Natural killer cell treated with Interleukin-12 subunit alpha and Interleukin-12 subunit beta and Interleukin-15 and Interleukin-18, amount 100 ng/mL, for 72 hours (primary cell): ENCODE data around the gene NUMB. TPM values are rescaled to one million over a fixed set of nuclear protein-coding genes. Genes with fewer than 3 reads are reported as not detected.
"Not testable (repeated sequence)": the region's sequence is repeated elsewhere in the genome, so short reads cannot be mapped to it uniquely, and the experiment has no call there.

Source experiments
- ATAC-seq, 2 donors: fragments of 150-1000 bp; cut with Tn5 transposase in 1 of 2; sonication (Bioruptor Pico), chemical (Tn5 transposase) in 1 of 2; 2 replicates each; pipeline ENCODE4 v1.10.0; 2021
- DNase-seq: peaks from one replicate; pipeline ENCODE4 v3.0.0; 2022; ENCODE audit warnings: low spot score
- H3K27ac Mint-ChIP-seq, 2 donors: 1 replicate in 1 of 2; 2 replicates in 1 of 2; pipeline ENCODE4 v1.8.0; 2022; ENCODE audit warnings: mixed read lengths in 2 of 2, mild to moderate bottlenecking in 1 of 2, moderate library complexity in 1 of 2
- H3K27me3 Mint-ChIP-seq, 2 donors: 1 replicate in 1 of 2; 2 replicates in 1 of 2; pipeline ENCODE4 v1.8.0; 2022; ENCODE audit warnings: mixed read lengths in 2 of 2
- H3K36me3 Mint-ChIP-seq: one replicate; pipeline ENCODE4 v1.8.0; 2022; ENCODE audit warnings: mixed read lengths
- H3K4me1 Mint-ChIP-seq, 2 donors: 1 replicate in 1 of 2; 2 replicates in 1 of 2; pipeline ENCODE4 v1.8.0; 2022; ENCODE audit warnings: low read depth in 2 of 2, mixed read lengths in 2 of 2, mild to moderate bottlenecking in 1 of 2
- H3K4me3 Mint-ChIP-seq: one replicate; pipeline ENCODE4 v1.8.0; 2022; ENCODE audit warnings: mixed read lengths
- H3K9me3 Mint-ChIP-seq: 2 replicates; pipeline ENCODE4 v1.8.0; 2022; ENCODE audit warnings: mixed read lengths
- total RNA-seq, 2 donors: library from RNA; stranded (reverse); gene quantifications; one replicate each; pipeline ENCODE4 v1.2.3, GENCODE V29; 2022

Gene NUMB
- total RNA-seq, 2 donors from 2014 or later: 77.1 to 88.7 TPM

DNA sequence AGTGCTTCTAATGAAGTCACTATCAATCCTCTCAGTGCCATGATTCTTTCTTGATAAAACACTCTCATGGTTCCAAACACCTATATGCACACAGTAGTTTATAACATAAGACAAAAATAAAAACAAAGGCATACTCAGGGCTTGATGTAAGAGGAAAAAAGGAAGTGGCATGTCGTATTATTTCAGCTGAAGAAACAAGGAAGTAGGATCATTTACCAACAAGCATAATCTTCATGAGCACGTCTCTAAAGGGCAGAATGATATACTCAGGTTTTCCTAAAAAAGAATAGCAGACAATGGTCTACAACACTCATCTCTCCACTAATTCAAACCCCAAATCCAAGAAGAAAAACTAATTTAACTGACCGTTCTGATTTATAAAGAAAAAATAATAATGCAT lies 33.9 kb downstream of the NUMB start:
- ATAC-seq: no peak
- Mint-ChIP-seq H3K4me1 (peaks cover 16 to 27% of the 10 kb centered on the region in 2 donors), H3K27ac (peak overlapping the region in 1 of 2 donors; percentile 3)

DNA sequence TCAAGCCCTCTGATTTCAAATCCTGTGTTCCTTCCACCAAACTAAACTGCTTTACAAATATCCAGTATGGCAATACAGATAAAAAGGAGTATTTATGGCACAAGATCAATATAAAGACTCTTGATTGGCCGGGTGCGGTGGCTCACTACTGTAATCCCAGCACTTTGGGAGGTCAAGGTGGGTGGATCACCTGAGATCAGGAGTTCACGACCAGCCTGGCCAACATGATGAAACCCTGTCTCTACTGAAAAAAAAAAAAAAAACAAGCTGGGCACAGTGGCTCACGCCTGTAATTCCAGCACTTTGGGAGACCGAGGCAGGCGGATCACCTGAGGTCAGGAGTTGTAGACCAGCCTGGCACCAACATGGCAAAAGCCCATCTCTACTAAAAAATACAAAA lies 35.3 kb downstream of the NUMB start:
- peaks cover 14 to 27% of the 10 kb centered on the region in 2 donors for H3K4me1 Mint-ChIP-seq
- not testable (repeated sequence) for H3K4me3 Mint-ChIP-seq, H3K27me3 Mint-ChIP-seq, DNase-seq, H3K9me3 Mint-ChIP-seq, H3K27ac Mint-ChIP-seq, H3K36me3 Mint-ChIP-seq, ATAC-seq

More for the DNA sequence above, 33.9 kb downstream of the NUMB start:
- H3K9me3 Mint-ChIP-seq: no peaks in the 10 kb centered on the region
- no peaks in the 10 kb centered on the region for H3K36me3 Mint-ChIP-seq
- no peaks in the 10 kb centered on the region for H3K27me3 Mint-ChIP-seq
- no peak for DNase-seq
- no peak overlapping the region for H3K4me3 Mint-ChIP-seq

DNA sequence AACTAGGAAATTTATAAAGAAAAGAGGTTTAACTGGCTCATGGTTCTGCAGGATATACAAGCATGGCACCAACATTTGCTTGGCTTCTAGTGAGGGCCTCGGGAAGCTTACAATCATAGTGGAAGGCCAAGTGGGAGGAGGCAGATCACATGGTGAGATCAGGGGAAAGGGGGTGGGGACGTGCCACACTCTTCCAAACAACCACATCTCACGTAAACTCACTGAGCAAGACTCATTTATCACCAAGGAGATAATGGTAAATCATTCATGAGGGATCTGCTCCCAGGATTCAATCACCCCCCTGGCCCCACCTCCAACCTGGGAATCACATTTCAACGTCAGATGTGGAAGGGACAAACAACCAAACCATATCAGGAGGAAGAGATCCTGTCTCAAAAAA lies 35.8 kb downstream of the NUMB start:
- Mint-ChIP-seq H3K27me3 (no peaks in the 10 kb centered on the region), H3K27ac (peak overlapping the region in 1 of 2 donors; percentile 51), H3K4me1 (peaks cover 14 to 23% of the 10 kb centered on the region in 2 donors), H3K9me3 (no peaks in the 10 kb centered on the region), H3K36me3 (no peaks in the 10 kb centered on the region), H3K4me3 (no peak overlapping the region)
- no peak for DNase-seq
- no peak for ATAC-seq

DNA sequence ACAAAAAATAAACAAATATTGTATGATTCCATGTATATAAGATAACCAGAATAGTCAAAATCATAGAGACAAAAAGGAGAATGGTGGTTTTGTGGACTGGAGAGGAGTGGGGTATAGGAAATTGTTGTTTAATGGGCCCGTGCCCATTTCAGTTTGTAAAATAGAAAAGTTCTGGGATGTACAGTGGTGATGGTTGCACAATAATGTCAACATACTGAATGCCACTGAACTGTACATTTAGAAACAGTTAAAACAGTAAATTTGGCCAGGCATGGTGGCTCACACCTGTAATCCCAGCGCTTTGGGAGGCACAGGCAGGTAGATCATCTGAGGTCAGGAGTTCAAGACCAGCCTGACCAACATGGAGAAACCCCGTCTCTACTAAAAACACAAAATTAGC lies 40.1 kb downstream of the NUMB start:
- no peak for DNase-seq
- Mint-ChIP-seq H3K27ac (no peak overlapping the region), H3K4me3 (no peak overlapping the region), H3K9me3 (no peaks in the 10 kb centered on the region), H3K27me3 (no peaks in the 10 kb centered on the region), H3K36me3 (no peaks in the 10 kb centered on the region), H3K4me1 (peaks cover 13 to 14% of the 10 kb centered on the region in 2 donors)
- ATAC-seq: no peak

DNA sequence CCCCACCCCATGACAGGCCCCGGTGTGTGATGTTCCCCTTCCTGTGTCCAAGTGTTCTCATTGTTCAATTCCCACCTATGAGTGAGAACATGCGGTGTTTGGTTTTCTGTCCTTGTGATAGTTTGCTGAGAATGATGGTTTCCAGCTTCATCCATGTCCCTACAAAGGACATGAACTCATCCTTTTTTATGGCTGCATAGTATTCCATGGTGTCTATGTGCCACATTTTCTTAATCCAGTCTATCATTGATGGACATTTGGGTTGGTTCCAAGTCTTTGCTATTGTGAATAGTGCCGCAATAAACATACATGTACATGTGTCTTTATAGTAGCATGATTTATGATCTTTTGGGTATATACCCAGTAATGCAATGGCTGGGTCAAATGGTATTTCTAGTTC lies 52.1 kb downstream of the NUMB start:
- not testable (repeated sequence) for ATAC-seq, DNase-seq, H3K4me1 Mint-ChIP-seq, H3K36me3 Mint-ChIP-seq, H3K27ac Mint-ChIP-seq, H3K27me3 Mint-ChIP-seq, H3K4me3 Mint-ChIP-seq, H3K9me3 Mint-ChIP-seq

DNA sequence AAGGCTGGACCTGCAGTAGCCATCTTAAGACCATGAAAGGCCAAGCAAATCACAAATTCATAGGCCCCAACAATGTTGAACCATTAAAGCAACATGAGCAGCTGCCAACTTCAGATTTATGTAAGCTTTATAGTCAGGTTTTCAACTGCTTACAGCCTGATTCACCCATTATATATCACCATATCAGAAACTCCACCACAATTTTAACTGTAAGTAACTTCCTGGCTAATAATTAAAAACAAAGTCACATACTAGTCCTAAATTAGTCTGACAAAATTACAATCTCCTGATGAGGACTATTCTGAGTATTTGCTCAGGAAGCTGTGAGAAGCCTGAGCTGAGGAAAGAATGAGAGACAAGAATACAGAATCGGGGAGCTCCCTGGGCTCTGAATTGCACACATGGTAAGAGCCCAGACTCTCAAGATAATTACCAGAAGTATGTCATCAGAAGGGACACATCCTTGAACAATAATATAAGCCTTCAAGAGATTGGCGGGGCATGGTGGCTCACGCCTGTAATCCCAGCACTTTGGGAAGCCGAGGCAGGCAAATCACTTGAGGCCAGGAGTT lies 55.1 kb downstream of the NUMB start:
- Mint-ChIP-seq H3K9me3 (no peaks in the 10 kb centered on the region), H3K4me1 (peaks cover 15% of the 10 kb centered on the region in 2 donors), H3K36me3 (no peaks in the 10 kb centered on the region), H3K27ac (no peak overlapping the region), H3K4me3 (no peak overlapping the region), H3K27me3 (no peaks in the 10 kb centered on the region)
- ATAC-seq (no peak), DNase-seq (no peak)

DNA sequence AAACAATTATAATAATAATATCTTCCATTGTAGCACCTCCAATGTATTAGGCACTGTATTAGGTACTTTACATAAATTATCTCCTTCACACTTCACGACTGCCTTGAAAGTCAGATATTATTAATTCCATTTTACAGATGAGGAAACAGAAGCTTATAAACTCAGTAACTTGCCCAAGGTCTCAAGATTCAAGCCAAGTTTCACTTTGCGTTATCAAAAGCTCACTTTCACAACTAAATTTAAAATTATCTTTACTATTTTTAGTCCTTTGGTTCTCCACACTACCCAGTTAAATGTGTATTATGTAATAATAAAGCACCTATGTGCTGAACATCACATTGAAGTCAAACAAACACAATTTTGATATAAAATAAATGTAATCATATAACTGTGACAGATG lies 55.8 kb downstream of the NUMB start:
- Mint-ChIP-seq H3K36me3 (no peaks in the 10 kb centered on the region), H3K4me1 (peaks cover 15 to 18% of the 10 kb centered on the region in 2 donors), H3K9me3 (no peaks in the 10 kb centered on the region), H3K27ac (no peak overlapping the region), H3K4me3 (no peak overlapping the region), H3K27me3 (no peaks in the 10 kb centered on the region)
- ATAC-seq (no peak), DNase-seq (no peak)

DNA sequence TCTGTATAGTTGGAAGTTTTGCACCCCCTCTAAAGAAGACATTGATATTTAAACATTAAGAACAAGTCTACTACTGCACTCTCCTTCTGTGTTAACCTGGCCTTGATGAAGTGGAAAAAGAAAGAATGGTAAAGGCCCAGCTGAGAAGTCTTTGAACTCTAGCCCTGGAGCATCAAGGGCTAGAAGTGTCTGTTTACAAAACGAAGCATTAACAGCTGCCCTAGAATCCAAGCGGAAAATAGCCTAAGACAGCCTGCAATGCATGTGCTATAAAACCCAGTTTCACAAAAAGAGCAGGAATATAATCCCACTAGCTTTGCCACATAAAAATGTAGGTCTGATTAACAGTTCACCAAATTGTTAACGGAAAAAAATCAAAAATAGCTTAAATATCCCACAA lies 60.5 kb downstream of the NUMB start:
- Mint-ChIP-seq H3K4me3 (no peak overlapping the region), H3K27ac (peak overlapping the region in 1 of 2 donors; percentile 63), H3K4me1 (peaks cover 24 to 30% of the 10 kb centered on the region in 2 donors), H3K9me3 (no peaks in the 10 kb centered on the region), H3K27me3 (no peaks in the 10 kb centered on the region), H3K36me3 (no peaks in the 10 kb centered on the region)
- no peak for DNase-seq
- ATAC-seq: no peak

DNA sequence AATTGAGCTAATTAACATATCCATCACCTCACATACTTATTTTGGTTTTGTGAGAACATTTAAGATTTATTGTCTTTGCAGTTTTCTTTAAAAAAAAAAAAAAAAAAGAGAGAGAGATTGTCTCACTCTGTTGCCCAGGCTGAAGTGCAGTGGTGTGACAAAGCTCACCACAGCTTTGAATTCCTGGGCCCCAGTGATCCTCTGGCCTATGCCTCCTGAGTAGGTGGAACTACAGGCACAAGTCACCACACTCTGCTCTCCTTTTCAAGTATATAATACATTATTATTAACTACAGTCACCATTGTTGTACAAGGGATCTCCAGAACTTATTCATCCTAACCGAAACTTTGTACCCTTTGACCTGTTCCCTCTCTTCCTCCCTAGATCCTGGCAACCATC lies 64.0 kb downstream of the NUMB start:
- Mint-ChIP-seq H3K27me3 (no peaks in the 10 kb centered on the region), H3K27ac (peak overlapping the region; percentile 9 to 24), H3K36me3 (no peaks in the 10 kb centered on the region), H3K9me3 (no peaks in the 10 kb centered on the region), H3K4me1 (peaks cover 25% of the 10 kb centered on the region in 2 donors), H3K4me3 (peak overlapping the region; percentile 9)
- no peak for ATAC-seq
- no peak for DNase-seq

DNA sequence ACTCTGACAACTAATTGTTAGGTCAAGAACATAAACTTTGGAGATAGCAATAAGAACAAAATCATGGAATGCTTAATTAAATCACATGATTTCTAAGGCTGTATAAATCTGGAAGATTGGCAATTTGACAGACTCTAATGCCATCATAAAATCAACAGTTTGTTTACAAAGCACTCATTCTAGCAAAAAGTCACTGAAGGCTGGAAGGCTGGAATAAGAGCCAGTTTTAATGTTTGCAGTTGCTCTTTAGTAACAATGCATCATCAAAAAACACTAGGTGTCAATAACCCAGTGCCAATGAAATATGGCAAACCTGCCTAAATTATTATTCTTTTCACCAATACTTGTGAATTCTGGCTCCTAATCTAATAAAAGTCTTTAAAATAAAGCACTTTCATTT lies 65.0 kb downstream of the NUMB start:
- H3K4me1 Mint-ChIP-seq: peaks cover 25% of the 10 kb centered on the region in 2 donors
- H3K27me3 Mint-ChIP-seq: no peaks in the 10 kb centered on the region
- ATAC-seq (no peak), DNase-seq (no peak)
- H3K9me3 Mint-ChIP-seq: no peaks in the 10 kb centered on the region
- peak overlapping the region; percentile 84 to 91 for H3K27ac Mint-ChIP-seq
- H3K4me3 Mint-ChIP-seq: peak overlapping the region; percentile 78
- H3K36me3 Mint-ChIP-seq: no peaks in the 10 kb centered on the region

DNA sequence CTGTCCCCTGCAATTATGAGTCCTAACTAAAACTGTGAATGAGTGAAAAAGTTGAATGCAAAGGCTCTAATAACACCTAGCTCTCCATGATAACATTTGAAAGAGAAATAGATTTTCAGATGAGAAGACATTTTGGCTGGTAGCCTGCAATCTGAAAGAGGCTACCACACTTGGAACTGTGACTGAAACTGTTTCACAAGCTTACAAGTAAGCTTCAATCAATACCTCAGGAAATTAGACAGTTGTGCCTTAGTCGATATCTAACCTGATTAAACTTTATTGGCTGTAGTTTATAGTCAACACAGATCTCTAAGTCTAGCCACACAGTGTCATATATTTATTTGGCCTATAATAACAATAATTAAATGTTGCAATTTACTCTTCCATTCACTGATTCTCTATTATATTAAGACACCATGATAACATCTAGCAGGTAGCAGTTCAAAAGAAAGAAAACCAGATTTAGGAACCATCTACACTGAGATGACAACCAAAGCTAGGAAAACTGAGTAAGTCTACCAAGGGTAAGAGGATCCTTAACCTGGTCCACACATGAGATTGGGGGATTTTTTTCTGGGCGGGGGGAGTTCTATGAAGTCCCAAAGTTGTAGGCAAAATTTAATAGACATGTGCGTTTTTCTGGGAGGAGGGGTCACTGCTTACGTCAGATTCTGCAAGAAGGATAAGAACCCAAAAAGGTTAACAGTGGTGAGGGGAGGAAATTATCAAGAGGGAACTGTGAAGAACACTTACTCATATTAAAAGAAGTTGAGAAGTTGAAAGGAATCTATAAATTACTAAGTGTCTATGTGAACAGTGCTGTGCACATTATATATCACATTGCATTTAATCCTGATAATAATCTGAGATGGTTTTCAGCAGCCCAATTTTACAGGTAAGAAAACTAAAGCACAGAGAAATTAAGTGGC lies 65.8 kb downstream of the NUMB start:
- no peak for DNase-seq
- H3K4me1 Mint-ChIP-seq: peaks cover 22 to 25% of the 10 kb centered on the region in 2 donors
- H3K4me3 Mint-ChIP-seq: peak overlapping the region; percentile 78
- peak; percentile 86 to 96 for ATAC-seq
- H3K9me3 Mint-ChIP-seq: no peaks in the 10 kb centered on the region
- no peaks in the 10 kb centered on the region for H3K36me3 Mint-ChIP-seq
- H3K27me3 Mint-ChIP-seq: no peaks in the 10 kb centered on the region
- peak overlapping the region; percentile 84 to 91 for H3K27ac Mint-ChIP-seq

DNA sequence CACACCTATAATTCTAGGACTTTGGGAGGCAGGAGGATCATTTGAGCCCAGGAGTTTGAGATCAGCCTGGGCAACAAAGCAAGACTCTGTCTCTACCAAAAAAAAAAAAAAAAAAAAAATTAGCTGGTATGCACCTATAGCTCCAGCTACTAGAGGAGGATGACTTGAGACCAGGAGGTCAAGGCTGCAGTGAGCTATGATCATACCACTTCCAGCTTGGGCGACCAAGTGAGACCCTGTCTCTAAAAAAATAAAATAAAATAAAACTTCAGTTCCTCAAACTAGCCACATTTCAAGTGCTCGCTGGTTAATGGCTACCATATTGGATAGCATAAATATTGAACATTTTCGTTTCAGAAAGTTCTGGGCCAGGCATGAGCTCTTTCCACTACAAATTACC lies 70.5 kb downstream of the NUMB start:
- DNase-seq, H3K4me3 Mint-ChIP-seq, H3K9me3 Mint-ChIP-seq, H3K27ac Mint-ChIP-seq, ATAC-seq, H3K27me3 Mint-ChIP-seq: not testable (repeated sequence)
- Mint-ChIP-seq H3K4me1 (peaks cover 10 to 11% of the 10 kb centered on the region in 2 donors), H3K36me3 (peaks cover 13% of the 10 kb centered on the region)

DNA sequence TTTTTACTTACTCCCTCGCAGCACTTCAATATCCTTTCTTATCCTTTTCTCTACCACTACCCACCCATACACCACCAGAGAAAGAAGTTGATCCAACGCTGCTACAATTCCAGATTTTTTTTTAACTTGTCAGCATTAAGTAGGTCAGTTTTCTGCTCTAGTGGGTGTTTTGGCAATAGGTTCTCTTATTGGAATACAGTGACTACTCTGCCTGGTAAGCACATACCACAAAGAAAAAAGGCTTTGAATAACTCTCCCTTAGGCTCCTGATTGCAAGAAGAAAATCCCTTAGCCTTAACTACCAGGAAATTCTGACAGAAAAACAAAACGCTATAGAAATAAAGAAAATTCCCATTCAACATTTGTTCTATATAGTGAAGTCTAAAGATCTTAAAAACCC lies 72.0 kb downstream of the NUMB start:
- Mint-ChIP-seq H3K4me3 (no peak overlapping the region), H3K36me3 (peaks cover 19% of the 10 kb centered on the region), H3K27me3 (no peaks in the 10 kb centered on the region), H3K4me1 (peaks cover 3 to 4% of the 10 kb centered on the region in 2 donors), H3K9me3 (peaks cover 4% of the 10 kb centered on the region), H3K27ac (no peak overlapping the region)
- no peak for ATAC-seq
- no peak for DNase-seq

DNA sequence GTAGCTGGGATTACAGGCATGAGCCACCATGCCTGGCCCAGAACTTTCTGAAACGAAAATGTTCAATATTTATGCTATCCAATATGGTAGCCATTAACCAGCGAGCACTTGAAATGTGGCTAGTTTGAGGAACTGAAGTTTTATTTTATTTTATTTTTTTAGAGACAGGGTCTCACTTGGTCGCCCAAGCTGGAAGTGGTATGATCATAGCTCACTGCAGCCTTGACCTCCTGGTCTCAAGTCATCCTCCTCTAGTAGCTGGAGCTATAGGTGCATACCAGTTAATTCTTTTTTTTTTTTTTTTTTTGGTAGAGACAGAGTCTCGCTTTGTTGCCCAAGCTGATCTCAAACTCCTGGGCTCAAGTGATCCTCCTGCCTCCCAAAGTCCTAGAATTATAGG lies 73.3 kb downstream of the NUMB start:
- ATAC-seq, H3K27ac Mint-ChIP-seq, DNase-seq, H3K4me3 Mint-ChIP-seq, H3K4me1 Mint-ChIP-seq, H3K27me3 Mint-ChIP-seq, H3K9me3 Mint-ChIP-seq: not testable (repeated sequence)
- peaks cover 19% of the 10 kb centered on the region for H3K36me3 Mint-ChIP-seq
